ENCODE data around the gene SEM1. TPM values are rescaled to one million over a fixed set of nuclear protein-coding genes. Genes with fewer than 3 reads are reported as not detected.
"Not testable (repeated sequence)": the region's sequence is repeated elsewhere in the genome, so short reads cannot be mapped to it uniquely, and the experiment has no call there.

SEM1 gene
- total and polyA plus RNA-seq, 12 donors, result 41.4 to 176 (median 53.8) TPM

DNA sequence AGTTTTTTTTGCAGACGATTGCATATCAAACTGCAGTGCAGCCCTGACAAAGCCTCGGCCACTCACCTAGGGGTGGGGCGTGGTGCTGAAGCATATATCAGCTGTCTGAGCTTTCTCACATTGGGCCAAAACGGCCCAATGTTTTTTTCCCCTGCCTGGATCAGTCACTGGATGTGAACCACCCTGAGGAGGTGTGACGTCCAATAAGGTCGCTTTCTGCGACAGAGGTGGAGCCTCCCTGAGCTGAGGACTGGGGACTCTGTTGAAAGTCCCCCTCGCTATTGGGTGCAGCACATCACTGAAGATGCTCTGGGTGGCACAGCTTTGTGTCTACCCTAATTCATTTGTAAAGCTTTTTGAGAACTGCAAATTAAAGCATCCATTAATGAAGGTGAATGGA is 60.9 kb downstream of the SEM1 start:
- TF ChIP-seq, protein P1, sequence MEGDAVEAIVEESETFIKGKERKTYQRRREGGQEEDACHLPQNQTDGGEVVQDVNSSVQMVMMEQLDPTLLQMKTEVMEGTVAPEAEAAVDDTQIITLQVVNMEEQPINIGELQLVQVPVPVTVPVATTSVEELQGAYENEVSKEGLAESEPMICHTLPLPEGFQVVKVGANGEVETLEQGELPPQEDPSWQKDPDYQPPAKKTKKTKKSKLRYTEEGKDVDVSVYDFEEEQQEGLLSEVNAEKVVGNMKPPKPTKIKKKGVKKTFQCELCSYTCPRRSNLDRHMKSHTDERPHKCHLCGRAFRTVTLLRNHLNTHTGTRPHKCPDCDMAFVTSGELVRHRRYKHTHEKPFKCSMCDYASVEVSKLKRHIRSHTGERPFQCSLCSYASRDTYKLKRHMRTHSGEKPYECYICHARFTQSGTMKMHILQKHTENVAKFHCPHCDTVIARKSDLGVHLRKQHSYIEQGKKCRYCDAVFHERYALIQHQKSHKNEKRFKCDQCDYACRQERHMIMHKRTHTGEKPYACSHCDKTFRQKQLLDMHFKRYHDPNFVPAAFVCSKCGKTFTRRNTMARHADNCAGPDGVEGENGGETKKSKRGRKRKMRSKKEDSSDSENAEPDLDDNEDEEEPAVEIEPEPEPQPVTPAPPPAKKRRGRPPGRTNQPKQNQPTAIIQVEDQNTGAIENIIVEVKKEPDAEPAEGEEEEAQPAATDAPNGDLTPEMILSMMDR (IDR thresholded peaks at IDR 0.05), result no peak
- Histone ChIP-seq H3K27ac (no peak overlapping the region), H3K27me3 (no peaks in the 10 kb centered on the region), H3K36me3 (peaks cover 0 to 8% (median 0%) of the 10 kb centered on the region in 9 donors), H3K4me1 (no peaks in the 10 kb centered on the region), H3K4me3 (no peak overlapping the region), H3K9me3 (peaks cover 0 to 10% (median 0%) of the 10 kb centered on the region in 11 donors)
- ATAC-seq (no peak), DNase-seq (no peak)
- intact Hi-C loops (cut with DNase I), result no loop called here
- WGBS, 2 donors, result 86 to 87% methylated on average over 8 of the region's 8 CpGs

- no peaks in the 10 kb centered on the region for H3K27me3 ChIP-seq
- 61 to 69% methylated on average over 3 of the region's 3 CpGs for WGBS, 2 donors
- H3K4me3 ChIP-seq, result no peak overlapping the region
- peaks cover 0 to 17% (median 0%) of the 10 kb centered on the region in 11 donors for H3K9me3 ChIP-seq
- H3K4me1 ChIP-seq, result no peaks in the 10 kb centered on the region
- no peak overlapping the region for H3K27ac ChIP-seq
- TF ChIP-seq, protein P1 (IDR thresholded peaks at IDR 0.05), result no peak
- intact Hi-C loops (cut with DNase I), result no loop called here
- ATAC-seq, result no peak
- peaks cover 0 to 16% (median 0%) of the 10 kb centered on the region in 9 donors for H3K36me3 ChIP-seq
- DNase-seq, result no peak
These were observed 61.9 kb downstream of the SEM1 start for GRCh38 chr7:96647733-96648132.

GRCh38 chr7:96645084-96645483 is 64.6 kb downstream of the SEM1 start:
- Histone ChIP-seq H3K4me1 (no peaks in the 10 kb centered on the region), H3K4me3 (no peak overlapping the region), H3K36me3 (peaks cover 0 to 16% (median 0%) of the 10 kb centered on the region in 9 donors), H3K27me3 (no peaks in the 10 kb centered on the region), H3K27ac (no peak overlapping the region), H3K9me3 (peaks cover 0 to 8% (median 0%) of the 10 kb centered on the region in 11 donors)
- ATAC-seq (no peak), DNase-seq (no peak)
- intact Hi-C loops (cut with DNase I), result no loop called here
- TF ChIP-seq, protein P1 (IDR thresholded peaks at IDR 0.05), result no peak
- 96 to 97% methylated on average over 3 of the region's 3 CpGs for WGBS, 2 donors

GRCh38 chr7:96643436-96643835 is 66.2 kb downstream of the SEM1 start:
- H3K4me1 ChIP-seq; intact Hi-C loops (cut with DNase I); H3K27me3 ChIP-seq; H3K27ac ChIP-seq; ATAC-seq; H3K9me3 ChIP-seq; DNase-seq; H3K4me3 ChIP-seq: not testable (repeated sequence)
- H3K36me3 ChIP-seq, result peaks cover 0 to 16% (median 0%) of the 10 kb centered on the region in 9 donors
- 96 to 97% methylated on average over 4 of the region's 4 CpGs for WGBS, 2 donors

GRCh38 chr7:96640054-96640453 is 69.6 kb downstream of the SEM1 start:
- intact Hi-C loops (cut with DNase I), result no loop called here
- Histone ChIP-seq H3K9me3 (peaks cover 0 to 8% (median 0%) of the 10 kb centered on the region in 11 donors), H3K4me1 (peaks cover 0 to 13% (median 0%) of the 10 kb centered on the region in 9 donors), H3K4me3 (no peak overlapping the region), H3K27me3 (no peaks in the 10 kb centered on the region), H3K36me3 (peaks cover 0 to 16% (median 0%) of the 10 kb centered on the region in 9 donors), H3K27ac (no peak overlapping the region)
- TF ChIP-seq, protein P1 (IDR thresholded peaks at IDR 0.05), result no peak
- ATAC-seq (no peak), DNase-seq (no peak)
- WGBS, 2 donors, result 93% methylated on average over 2 of the region's 2 CpGs

Measured in heart right ventricle (tissue), 16 donors.